Transverse colon (tissue), 4 donors: ENCODE results near the gene METAP2. TPM values are rescaled to one million over a fixed set of nuclear protein-coding genes. Genes with fewer than 3 reads are reported as not detected.

Experiments used
- DNase-seq: peaks from one replicate; pipeline ENCODE4 v3.0.0-alpha.2; 2019
- H3K27ac ChIP-seq, 4 donors: fragments of 200-600 bp; sonication (generic); 2 replicates each; pipeline ENCODE4 v1.5.1; 2016 to 2018; ENCODE audit warnings: inconsistent platforms in 4 of 4
- H3K27me3 ChIP-seq: fragments of 200-600 bp; sonication (generic); 2 replicates; pipeline ENCODE4 v1.5.1; 2017; ENCODE audit warnings: inconsistent platforms
- H3K36me3 ChIP-seq, 4 donors: fragments of 200-600 bp; sonication (generic); 2 replicates each; pipeline ENCODE4 v1.5.1; 2017 to 2019; ENCODE audit warnings: inconsistent platforms in 4 of 4
- H3K4me1 ChIP-seq, 4 donors: fragments of 200-600 bp; sonication (generic); 2 replicates each; pipeline ENCODE4 v1.5.1; 2017 to 2020; ENCODE audit warnings: inconsistent platforms in 4 of 4
- H3K4me3 ChIP-seq, 4 donors: fragments of 200-600 bp; sonication (generic); 1 replicate in 1 of 4; 2 replicates in 3 of 4; pipeline versions ENCODE4 v1.5.1 to v1.6.1; 2017 to 2019; ENCODE audit warnings: inconsistent platforms in 4 of 4
- H3K9me3 ChIP-seq, 2 donors: fragments of 200-600 bp; sonication (generic); 2 replicates each; pipeline ENCODE4 v1.5.1; 2017 to 2019; ENCODE audit warnings: inconsistent platforms in 2 of 2
- CTCF ChIP-seq, 5 experiments: fragments of 200-600 bp in 3 of 5; fragments of 450-650 bp in 2 of 5; sonication (generic) in 3 of 5; IDR thresholded peaks; 1 replicate in 2 of 5; 2 replicates in 3 of 5; pipeline ENCODE4 v1.5.1; 2016 to 2017; ENCODE audit warnings: antibody characterized with exemption in 5 of 5, inconsistent platforms in 3 of 5, mild to moderate bottlenecking in 2 of 5, moderate library complexity in 1 of 5
- EP300 ChIP-seq: sonication (generic); formaldehyde crosslinking; IDR thresholded peaks from one replicate; pipeline ENCODE4 v1.6.1; 2017; ENCODE audit warnings: antibody characterized with exemption, low read depth
- POLR2A ChIP-seq: fragments of 450-650 bp; IDR thresholded peaks from one replicate; pipeline ENCODE4 v1.6.1; 2016; ENCODE audit warnings: antibody characterized with exemption, mild to moderate bottlenecking, moderate library complexity
- POLR2AphosphoS5 ChIP-seq, 3 donors: sonication (generic); formaldehyde crosslinking; IDR thresholded peaks; one replicate each; pipeline ENCODE4 v1.6.1; 2016; ENCODE audit warnings: antibody characterized with exemption in 3 of 3
- WGBS, 2 donors: methylation state at CpG; one replicate each; pipeline ENCODE4 v1.1.5; 2018; ENCODE audit warnings: low coverage in 1 of 2; 5-methylcytosine and 5-hydroxymethylcytosine counted together
- in situ Hi-C, 4 donors: fragments of 200-750 bp; cut with MboI; loops; one replicate each; pipeline versions ENCODE4 v1.15.0 to v1.15.1; 2017; ENCODE audit warnings: low sequenced_read_pairs in 3 of 4, low pct_ligation_motif_present in 1 of 4, low pct_unique_long_range_greater_than_20kb in 1 of 4
- intact Hi-C: fragments of 100-400 bp; cut with DNase I; formaldehyde crosslinking; loops from one replicate; pipeline ENCODE4 v1.15.1; 2023; ENCODE audit warnings: low total_unique reads
- total RNA-seq, 4 donors: library from RNA; depleted of rRNA; stranded (reverse); fragments of >200 nt; gene quantifications; one replicate each; pipeline ENCODE4 v1.1.0, GENCODE V29; 2016

The METAP2 gene
- total RNA-seq = 10 to 100 TPM in 3 of 4 donors, 1 to 10 TPM in 1; 5.2 to 59.7 (median 42.7) TPM

- Histone ChIP-seq H3K27me3 (no peaks in the 10 kb centered on the region), H3K4me1 (peaks cover 9 to 26% (median 12%) of the 10 kb centered on the region in 4 donors), H3K9me3 (no peaks in the 10 kb centered on the region), H3K4me3 (peak within 1 kb of the TSS; percentile 61 to 99 (median 91)), H3K36me3 (peaks cover 0 to 18% (median 0%) of the 10 kb centered on the region in 4 donors), H3K27ac (peak within 1 kb of the TSS; percentile 89 to 98 (median 92))
- DNase-seq = peak; percentile 96
- intact Hi-C loops (loop anchor here (5.0 kb wide), 1 partner anchor 77 kb away; no protein-coding TSS in a partner anchor), in situ Hi-C loops (no loop called here)
- no peak for TF ChIP-seq CTCF (IDR thresholded peaks at IDR 0.05)
- TF ChIP-seq POLR2A = peak; percentile 96
- peak; percentile 94 to 96 (median 95) for TF ChIP-seq POLR2AphosphoS5 (IDR thresholded peaks at IDR 0.05)
- no peak for TF ChIP-seq EP300
- 0% methylated on average over 23 of the region's 49 CpGs; no CpG with 5 or more reads in 1 of the 2 donors for WGBS, 2 donors
Observed at GRCh38 chr12:95473884-95474659, at the start of gene METAP2. TSS of gene METAP2 (plus strand) at chr12:95474152. CDS start at chr12:95474180, 28 bp downstream.

GRCh38 chr12:95424271-95424994 lies 49.5 kb upstream of the METAP2 start:
- in situ Hi-C loops = no loop called here
- intact Hi-C loops = no loop called here
- Histone ChIP-seq H3K4me1 (peaks cover 0 to 11% (median 0%) of the 10 kb centered on the region in 4 donors), H3K36me3 (no peaks in the 10 kb centered on the region), H3K4me3 (no peak overlapping the region), H3K27me3 (no peaks in the 10 kb centered on the region), H3K27ac (no peak overlapping the region), H3K9me3 (no peaks in the 10 kb centered on the region)
- no peak for DNase-seq
- TF ChIP-seq EP300 (no peak), CTCF (IDR thresholded peaks at IDR 0.05) (no peak), POLR2A (no peak), POLR2AphosphoS5 (IDR thresholded peaks at IDR 0.05) (no peak)
- 38 to 70% methylated on average over 2 to 8 of the region's 8 CpGs for WGBS, 2 donors

GRCh38 chr12:95429172-95429510 lies 44.8 kb upstream of the METAP2 start:
- H3K27ac ChIP-seq = no peak overlapping the region
- intact Hi-C loops (no loop called here), in situ Hi-C loops (no loop called here)
- peaks cover 0 to 11% (median 0%) of the 10 kb centered on the region in 4 donors for H3K4me1 ChIP-seq
- no peaks in the 10 kb centered on the region for H3K36me3 ChIP-seq
- no peak for DNase-seq
- H3K27me3 ChIP-seq = no peaks in the 10 kb centered on the region
- TF ChIP-seq POLR2A (no peak), EP300 (no peak), CTCF (IDR thresholded peaks at IDR 0.05) (no peak), POLR2AphosphoS5 (IDR thresholded peaks at IDR 0.05) (no peak)
- WGBS, 2 donors = 87 to 94% methylated on average over 8 of the region's 8 CpGs
- no peaks in the 10 kb centered on the region for H3K9me3 ChIP-seq
- no peak overlapping the region for H3K4me3 ChIP-seq

GRCh38 chr12:95431120-95431519 lies 42.8 kb upstream of the METAP2 start:
- no peaks in the 10 kb centered on the region for H3K9me3 ChIP-seq
- H3K27ac ChIP-seq = no peak overlapping the region
- H3K27me3 ChIP-seq = no peaks in the 10 kb centered on the region
- no peaks in the 10 kb centered on the region for H3K36me3 ChIP-seq
- WGBS, 2 donors = 92 to 95% methylated on average over 2 to 4 of the region's 4 CpGs
- no peak overlapping the region for H3K4me3 ChIP-seq
- H3K4me1 ChIP-seq = peaks cover 0 to 8% (median 0%) of the 10 kb centered on the region in 4 donors
- DNase-seq = no peak
- in situ Hi-C loops = no loop called here
- TF ChIP-seq POLR2A (no peak), POLR2AphosphoS5 (IDR thresholded peaks at IDR 0.05) (no peak), CTCF (IDR thresholded peaks at IDR 0.05) (no peak), EP300 (no peak)
- intact Hi-C loops = no loop called here
